Measurements from ENCODE around the gene DDX42. TPM values are rescaled to one million over a fixed set of nuclear protein-coding genes. Genes with fewer than 3 reads are reported as not detected.

DDX42 gene
- total and polyA plus RNA-seq, 9 of the 15 experiments (the other 6 are each of a cell fraction or from before 2014, with no cell fraction given): 16.5 to 149 (median 87.6) TPM

DNA sequence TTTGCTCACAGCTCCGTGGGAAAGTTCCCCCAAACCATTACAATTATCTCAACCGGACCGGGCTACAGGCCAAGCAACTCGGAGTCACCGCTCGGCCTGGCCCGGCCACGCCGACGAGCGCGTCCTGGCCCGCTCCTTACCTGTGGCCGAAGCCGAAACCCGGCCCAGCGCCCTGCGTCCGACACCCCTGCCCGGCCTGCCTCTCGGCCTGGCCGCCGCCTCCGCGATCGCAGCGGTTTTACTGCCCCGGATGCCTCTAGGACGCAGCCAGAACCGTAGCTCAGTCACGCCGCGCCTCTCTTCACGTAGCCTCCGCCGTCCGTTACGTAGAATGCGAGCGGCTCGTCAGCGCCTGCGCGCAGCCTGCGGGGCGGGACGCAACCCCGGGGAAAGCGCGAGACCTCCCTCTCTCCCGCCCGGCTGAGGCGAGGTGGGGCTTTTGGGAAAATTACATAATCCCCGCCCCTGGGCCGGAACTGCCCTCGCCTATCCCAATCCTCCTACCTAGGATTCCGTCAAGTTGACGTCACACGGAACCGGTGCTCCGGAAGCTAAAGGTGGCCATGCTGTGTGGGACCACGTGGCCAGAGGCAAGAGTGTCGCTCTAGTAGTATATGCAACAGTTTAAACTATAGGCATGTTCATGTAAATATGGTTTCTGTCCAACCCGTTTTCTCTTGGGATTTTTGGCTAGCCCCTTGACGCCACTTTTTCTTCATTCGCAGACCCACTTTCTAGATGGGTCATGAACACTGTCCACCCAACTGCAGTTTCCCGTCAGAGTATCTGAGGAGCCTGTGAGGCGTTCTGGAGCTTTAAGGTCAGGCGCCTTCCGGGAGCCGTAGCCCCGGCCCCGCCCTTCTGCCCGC is 464 bp upstream of the DDX42 start, which contains the start of gene CCDC47 (continued):
- TF ChIP-seq THAP12 (CRISPR knock-in tag; IDR thresholded peaks at IDR 0.05) (peak; percentile 95), PCBP1 (IDR thresholded peaks at IDR 0.05; ENCODE audit: low read depth, low read length, poor library complexity, severe bottlenecking) (peak; percentile 86), ZNF76 (CRISPR knock-in tag; IDR thresholded peaks at IDR 0.05; ENCODE audit: borderline replicate concordance) (peak; percentile 64; the same call in 1 of the 2 replicates), ZNF436 (CRISPR knock-in tag; IDR thresholded peaks at IDR 0.05) (no peak), ZBTB1 (CRISPR knock-in tag; IDR thresholded peaks at IDR 0.05; ENCODE audit: borderline replicate concordance, low read depth) (peak; percentile 28; the same call in 1 of the 2 replicates), DPF2 (IDR thresholded peaks at IDR 0.05) (peak; percentile 67; the same call in 1 of the 2 replicates), ZNF780A (CRISPR knock-in tag; IDR thresholded peaks at IDR 0.05) (no peak), CSDE1 (IDR thresholded peaks at IDR 0.05) (peak in 1 of 2 experiments; percentile 57; a peak in 2 of 4 replicates), SMARCC2 (IDR thresholded peaks at IDR 0.05; ENCODE audit: low read depth) (no peak), EWSR1 (IDR thresholded peaks at IDR 0.05; ENCODE audit: borderline replicate concordance, low read depth, partially characterized antibody) (no peak), BRD9 (IDR thresholded peaks at IDR 0.05; ENCODE audit: low read depth, partially characterized antibody) (peak; percentile 44), ESRRA (IDR thresholded peaks at IDR 0.05; ENCODE audit: borderline replicate concordance, low read depth) (peak; percentile 67), PHF20 (IDR thresholded peaks at IDR 0.05; ENCODE audit: partially characterized antibody) (peak; percentile 93), NR2C2 (CRISPR knock-in tag; IDR thresholded peaks at IDR 0.05) (peak; percentile 99), NR2C2 (tag; IDR thresholded peaks at IDR 0.05) (peak; percentile 100), COPS2 (conservative IDR thresholded peaks at IDR 0.05) (no peak), BDP1 (IDR thresholded peaks at IDR 0.05; ENCODE audit: insufficient read depth, insufficient read length) (no peak), ZBTB17 (CRISPR knock-in tag; IDR thresholded peaks at IDR 0.05) (peak; percentile 32; the same call in 1 of the 2 replicates), RBM17 (IDR thresholded peaks at IDR 0.05; ENCODE audit: borderline replicate concordance, low read depth, low read length) (no peak)
- TF ChIP-seq, protein P1, sequence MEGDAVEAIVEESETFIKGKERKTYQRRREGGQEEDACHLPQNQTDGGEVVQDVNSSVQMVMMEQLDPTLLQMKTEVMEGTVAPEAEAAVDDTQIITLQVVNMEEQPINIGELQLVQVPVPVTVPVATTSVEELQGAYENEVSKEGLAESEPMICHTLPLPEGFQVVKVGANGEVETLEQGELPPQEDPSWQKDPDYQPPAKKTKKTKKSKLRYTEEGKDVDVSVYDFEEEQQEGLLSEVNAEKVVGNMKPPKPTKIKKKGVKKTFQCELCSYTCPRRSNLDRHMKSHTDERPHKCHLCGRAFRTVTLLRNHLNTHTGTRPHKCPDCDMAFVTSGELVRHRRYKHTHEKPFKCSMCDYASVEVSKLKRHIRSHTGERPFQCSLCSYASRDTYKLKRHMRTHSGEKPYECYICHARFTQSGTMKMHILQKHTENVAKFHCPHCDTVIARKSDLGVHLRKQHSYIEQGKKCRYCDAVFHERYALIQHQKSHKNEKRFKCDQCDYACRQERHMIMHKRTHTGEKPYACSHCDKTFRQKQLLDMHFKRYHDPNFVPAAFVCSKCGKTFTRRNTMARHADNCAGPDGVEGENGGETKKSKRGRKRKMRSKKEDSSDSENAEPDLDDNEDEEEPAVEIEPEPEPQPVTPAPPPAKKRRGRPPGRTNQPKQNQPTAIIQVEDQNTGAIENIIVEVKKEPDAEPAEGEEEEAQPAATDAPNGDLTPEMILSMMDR (IDR thresholded peaks at IDR 0.05 in 2 of 3, conservative IDR thresholded peaks at IDR 0.05 in 1 of 3; ENCODE audit: insufficient read depth in 2 of 3, low read depth in 1 of 3, low read length in 3 of 3): peak in 1 of 3 experiments; percentile 19; a peak in 1 of 6 replicates
- TF ChIP-seq, protein P2, sequence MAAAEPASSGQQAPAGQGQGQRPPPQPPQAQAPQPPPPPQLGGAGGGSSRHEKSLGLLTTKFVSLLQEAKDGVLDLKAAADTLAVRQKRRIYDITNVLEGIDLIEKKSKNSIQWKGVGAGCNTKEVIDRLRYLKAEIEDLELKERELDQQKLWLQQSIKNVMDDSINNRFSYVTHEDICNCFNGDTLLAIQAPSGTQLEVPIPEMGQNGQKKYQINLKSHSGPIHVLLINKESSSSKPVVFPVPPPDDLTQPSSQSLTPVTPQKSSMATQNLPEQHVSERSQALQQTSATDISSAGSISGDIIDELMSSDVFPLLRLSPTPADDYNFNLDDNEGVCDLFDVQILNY (CRISPR knock-in tag; IDR thresholded peaks at IDR 0.05): peak; percentile 85; the same call in 1 of the 2 replicates
